Endodermal cell (in vitro differentiated cells): ENCODE data around the gene BCL7A. TPM values are rescaled to one million over a fixed set of nuclear protein-coding genes. Genes with fewer than 3 reads are reported as not detected.

ENCODE experiments used
- DNase-seq: peaks from one replicate; pipeline ENCODE4 v3.0.0-alpha.2; 2017
- H3K27ac ChIP-seq: 2 replicates; pipeline ENCODE4 v1.5.1; 2013; ENCODE audit warnings: mild to moderate bottlenecking, low read depth, low read length, moderate library complexity
- H3K27me3 ChIP-seq: 2 replicates; pipeline ENCODE4 v1.6.1; 2013; ENCODE audit warnings: mild to moderate bottlenecking, low read length, moderate library complexity; ENCODE audit not compliant: insufficient read depth, control insufficient read depth, poor library complexity, severe bottlenecking
- H3K36me3 ChIP-seq: 2 replicates; pipeline ENCODE4 v1.7.0; 2013; ENCODE audit warnings: mild to moderate bottlenecking, low read length, moderate library complexity; ENCODE audit not compliant: control insufficient read depth, insufficient read depth
- H3K4me1 ChIP-seq: one replicate; pipeline ENCODE4 v1.7.0; 2013; ENCODE audit warnings: low read length; ENCODE audit not compliant: control insufficient read depth, insufficient read depth
- H3K4me3 ChIP-seq: 2 replicates; pipeline ENCODE4 v1.5.1; 2013; ENCODE audit warnings: mild to moderate bottlenecking, low read length, moderate library complexity
- H3K9ac ChIP-seq: 2 replicates; pipeline ENCODE4 v1.6.1; 2013; ENCODE audit warnings: mild to moderate bottlenecking, low read length, moderate library complexity; ENCODE audit not compliant: poor library complexity, severe bottlenecking; ENCODE audit errors: extremely low read depth
- H3K9me3 ChIP-seq: 2 replicates; pipeline ENCODE4 v1.6.1; 2013; ENCODE audit warnings: mild to moderate bottlenecking, low read length, moderate library complexity; ENCODE audit not compliant: control insufficient read depth
- H3K27ac Mint-ChIP-seq: 2 replicates; pipeline ENCODE4 v1.8.0; 2020; ENCODE audit warnings: mixed read lengths
- H3K27me3 Mint-ChIP-seq: 2 replicates; pipeline ENCODE4 v1.8.0; 2021; ENCODE audit warnings: mild to moderate bottlenecking, mixed read lengths; ENCODE audit not compliant: insufficient read depth
- H3K36me3 Mint-ChIP-seq: 2 replicates; pipeline ENCODE4 v1.8.0; 2020; ENCODE audit warnings: low read depth, mixed read lengths
- H3K4me1 Mint-ChIP-seq: 2 replicates; pipeline ENCODE4 v1.8.0; 2020; ENCODE audit warnings: mixed read lengths
- H3K4me3 Mint-ChIP-seq: 2 replicates; pipeline ENCODE4 v1.8.0; 2020; ENCODE audit warnings: mild to moderate bottlenecking, moderate library complexity, mixed read lengths
- H3K9me3 Mint-ChIP-seq: 2 replicates; pipeline ENCODE4 v1.8.0; 2020; ENCODE audit warnings: mild to moderate bottlenecking, mixed read lengths
- WGBS, 2 experiments: methylation state at CpG; one replicate each; pipeline versions ENCODE4 v1.1.5 to v1.1.7; 2013; ENCODE audit warnings: missing lambda C conversion rate in 2 of 2, mixed read lengths in 1 of 2; ENCODE audit not compliant: insufficient coverage in 1 of 2, insufficient read length in 1 of 2; 5-methylcytosine and 5-hydroxymethylcytosine counted together
- total RNA-seq, 2 donors: library from RNA; stranded (reverse); fragmentation: NEBNext Ultra II Directional in 1 of 2; extraction: Animal tissue kit (Norgen Biotek cat#: 25700) in 1 of 2; gene quantifications; 2 replicates in 1 of 2; 3 replicates in 1 of 2; pipeline ENCODE4 v1.2.1, GENCODE V29; 2021
- TF ChIP-seq, protein P1 (sequence below): fragments of 200-600 bp; sonication (generic); conservative IDR thresholded peaks from 2 replicates; pipeline ENCODE4 v1.5.0; 2021; ENCODE audit warnings: antibody characterized with exemption, mild to moderate bottlenecking

The BCL7A gene
- total RNA-seq, 2 donors from 2014 or later, result 22.3 to 28.9 TPM

DNA sequence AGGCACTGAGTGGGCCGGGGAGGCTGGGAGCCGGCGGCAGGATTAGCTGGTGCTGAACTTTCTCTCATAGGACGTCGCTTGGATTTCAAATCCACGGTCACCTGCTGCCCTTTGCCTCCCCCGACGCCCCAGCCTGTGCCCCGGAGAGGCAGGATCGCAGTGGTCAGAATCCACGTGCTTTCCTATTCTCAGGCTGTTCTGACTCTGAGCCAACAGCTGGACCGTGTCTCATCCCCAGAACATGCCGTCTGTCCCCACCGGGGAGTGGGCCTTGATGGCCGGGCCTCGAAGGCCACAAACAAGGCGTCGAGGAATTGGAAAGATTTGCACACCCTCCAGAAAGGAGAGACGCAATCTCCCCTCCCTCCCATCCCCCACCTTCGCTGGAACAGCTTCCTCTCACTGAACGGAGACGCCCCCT lies 38.4 kb downstream of the BCL7A start:
- Mint-ChIP-seq H3K36me3 (peaks cover 57% of the 10 kb centered on the region), H3K9me3 (no peaks in the 10 kb centered on the region), H3K4me1 (peaks cover 19% of the 10 kb centered on the region), H3K27me3 (no peaks in the 10 kb centered on the region), H3K27ac (no peak overlapping the region), H3K4me3 (no peak overlapping the region)
- Histone ChIP-seq H3K27me3 (no peaks in the 10 kb centered on the region), H3K27ac (no peak overlapping the region), H3K4me3 (no peak overlapping the region), H3K4me1 (peaks cover 10% of the 10 kb centered on the region), H3K9me3 (no peaks in the 10 kb centered on the region), H3K9ac (no peak overlapping the region), H3K36me3 (peaks cover 43% of the 10 kb centered on the region)
- TF ChIP-seq, protein P1, sequence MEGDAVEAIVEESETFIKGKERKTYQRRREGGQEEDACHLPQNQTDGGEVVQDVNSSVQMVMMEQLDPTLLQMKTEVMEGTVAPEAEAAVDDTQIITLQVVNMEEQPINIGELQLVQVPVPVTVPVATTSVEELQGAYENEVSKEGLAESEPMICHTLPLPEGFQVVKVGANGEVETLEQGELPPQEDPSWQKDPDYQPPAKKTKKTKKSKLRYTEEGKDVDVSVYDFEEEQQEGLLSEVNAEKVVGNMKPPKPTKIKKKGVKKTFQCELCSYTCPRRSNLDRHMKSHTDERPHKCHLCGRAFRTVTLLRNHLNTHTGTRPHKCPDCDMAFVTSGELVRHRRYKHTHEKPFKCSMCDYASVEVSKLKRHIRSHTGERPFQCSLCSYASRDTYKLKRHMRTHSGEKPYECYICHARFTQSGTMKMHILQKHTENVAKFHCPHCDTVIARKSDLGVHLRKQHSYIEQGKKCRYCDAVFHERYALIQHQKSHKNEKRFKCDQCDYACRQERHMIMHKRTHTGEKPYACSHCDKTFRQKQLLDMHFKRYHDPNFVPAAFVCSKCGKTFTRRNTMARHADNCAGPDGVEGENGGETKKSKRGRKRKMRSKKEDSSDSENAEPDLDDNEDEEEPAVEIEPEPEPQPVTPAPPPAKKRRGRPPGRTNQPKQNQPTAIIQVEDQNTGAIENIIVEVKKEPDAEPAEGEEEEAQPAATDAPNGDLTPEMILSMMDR, result no peak
- DNase-seq, result no peak
- 91 to 92% methylated on average over 21 to 22 of the region's 22 CpGs for WGBS, 2 experiments

DNA sequence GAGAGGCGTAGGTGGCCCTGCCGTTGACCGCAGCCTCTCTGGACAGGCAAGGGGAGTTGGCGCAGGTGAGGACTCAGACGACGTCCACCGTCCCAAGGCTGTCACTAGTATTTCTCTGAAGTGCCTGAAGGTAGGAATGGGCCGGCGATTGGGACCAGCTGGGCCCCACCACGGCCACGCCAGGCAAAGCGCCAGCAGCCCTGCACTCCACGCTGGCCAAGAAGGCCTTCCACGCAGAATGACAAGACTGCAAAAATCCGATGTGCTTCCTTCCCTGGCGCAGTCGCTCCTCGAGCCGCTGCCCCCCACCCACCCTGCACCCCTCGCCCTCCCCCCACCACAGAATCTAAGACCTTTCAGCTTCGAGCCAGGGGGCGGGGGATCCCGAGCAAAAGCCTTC lies 39.6 kb downstream of the BCL7A start:
- WGBS, 2 experiments, result 92% methylated on average over 15 to 22 of the region's 23 CpGs
- Histone ChIP-seq H3K9me3 (no peaks in the 10 kb centered on the region), H3K4me1 (peaks cover 10% of the 10 kb centered on the region), H3K4me3 (no peak overlapping the region), H3K27ac (no peak overlapping the region), H3K36me3 (peaks cover 31% of the 10 kb centered on the region), H3K9ac (no peak overlapping the region), H3K27me3 (no peaks in the 10 kb centered on the region)
- TF ChIP-seq, protein P1, result no peak
- H3K36me3 Mint-ChIP-seq, result peaks cover 48% of the 10 kb centered on the region
- H3K27ac Mint-ChIP-seq, result no peak overlapping the region
- H3K9me3 Mint-ChIP-seq, result no peaks in the 10 kb centered on the region
- no peak for DNase-seq
- H3K27me3 Mint-ChIP-seq, result no peaks in the 10 kb centered on the region
- H3K4me1 Mint-ChIP-seq, result peaks cover 19% of the 10 kb centered on the region
- no peak overlapping the region for H3K4me3 Mint-ChIP-seq

DNA sequence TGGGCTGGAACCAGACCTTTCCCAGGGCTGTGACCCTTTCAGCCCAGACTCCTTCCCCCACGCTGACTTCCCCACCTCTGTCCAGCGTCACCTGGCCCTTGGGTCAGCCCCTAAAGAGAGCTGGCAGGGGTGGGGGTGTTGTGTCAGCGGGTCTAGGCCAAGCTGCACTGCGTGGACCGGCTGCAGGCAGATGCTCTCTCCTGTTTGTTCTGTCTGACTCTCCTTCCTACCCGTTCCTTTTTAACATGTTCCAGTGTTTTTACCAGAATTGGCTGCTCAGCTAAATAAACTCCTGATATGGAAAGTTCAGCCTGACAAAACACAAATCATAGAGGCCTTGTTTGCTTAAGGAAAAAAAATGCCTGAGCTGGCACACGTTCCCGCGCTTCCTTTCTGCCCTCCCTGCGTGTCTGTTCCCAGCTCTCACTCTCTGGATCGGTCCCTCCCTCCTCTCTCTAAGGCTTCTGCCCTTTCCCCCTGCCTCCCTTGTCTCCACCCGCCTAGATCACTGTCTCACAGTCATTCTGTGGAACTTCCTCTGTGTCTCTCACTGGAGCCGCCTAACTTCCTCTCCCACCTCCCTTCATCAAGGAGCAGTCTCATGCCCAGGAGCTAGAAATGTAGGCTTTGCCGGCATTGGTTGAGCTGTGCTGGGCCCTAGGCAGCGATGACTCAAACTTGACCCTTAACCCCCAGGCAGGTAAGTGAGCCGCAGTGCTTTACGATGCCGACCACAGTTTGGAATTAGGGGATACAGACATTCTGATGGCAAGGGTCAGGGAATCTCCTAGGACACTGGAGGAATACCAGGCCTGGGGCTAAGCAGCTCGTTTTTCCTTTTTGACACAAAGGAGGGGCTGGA lies 41.4 kb downstream of the BCL7A start:
- Histone ChIP-seq H3K27me3 (no peaks in the 10 kb centered on the region), H3K4me3 (no peak overlapping the region), H3K4me1 (peaks cover 10% of the 10 kb centered on the region), H3K9me3 (no peaks in the 10 kb centered on the region), H3K27ac (peak overlapping the region; percentile 81), H3K9ac (no peak overlapping the region), H3K36me3 (peaks cover 17% of the 10 kb centered on the region)
- Mint-ChIP-seq H3K27me3 (no peaks in the 10 kb centered on the region), H3K27ac (peak overlapping the region; percentile 69), H3K4me3 (no peak overlapping the region), H3K36me3 (peaks cover 33% of the 10 kb centered on the region), H3K4me1 (peaks cover 19% of the 10 kb centered on the region), H3K9me3 (no peaks in the 10 kb centered on the region)
- WGBS, 2 experiments, result 73 to 76% methylated on average over 14 to 19 of the region's 19 CpGs
- peak; percentile 87 for DNase-seq
- TF ChIP-seq, protein P1, result no peak
